Smooth muscle cell (in vitro differentiated cells): ENCODE data around the gene STAP2. TPM values are rescaled to one million over a fixed set of nuclear protein-coding genes. Genes with fewer than 3 reads are reported as not detected.

Experiments used
- DNase-seq: peaks from one replicate; lab custom pipeline; 2025; ENCODE audit not compliant: unreplicated experiment; lab: John Stamatoyannopoulos, UW
- H2AFZ ChIP-seq: fragments of 200-600 bp; sonication (generic); 2 replicates; pipeline ENCODE4 v1.6.0; 2016; ENCODE audit warnings: antibody characterized with exemption, low read depth, mild to moderate bottlenecking
- H3F3A ChIP-seq: fragments of 200-600 bp; sonication (generic); 2 replicates; pipeline ENCODE4 v1.6.0; 2017; ENCODE audit warnings: antibody characterized with exemption, low read depth
- H3K27ac ChIP-seq: fragments of 200-600 bp; sonication (generic); 2 replicates; pipeline ENCODE4 v1.5.1; 2016; ENCODE audit warnings: low read depth, mild to moderate bottlenecking
- H3K27me3 ChIP-seq: fragments of 200-600 bp; sonication (generic); 2 replicates; pipeline ENCODE4 v1.6.1; 2016; ENCODE audit warnings: low read depth, mild to moderate bottlenecking
- H3K36me3 ChIP-seq: fragments of 200-600 bp; sonication (generic); 2 replicates; pipeline ENCODE4 v1.5.1; 2016; ENCODE audit warnings: low read depth
- H3K4me1 ChIP-seq: fragments of 200-600 bp; sonication (generic); 2 replicates; pipeline ENCODE4 v1.5.1; 2016; ENCODE audit warnings: low read depth
- H3K4me2 ChIP-seq: fragments of 200-600 bp; sonication (generic); 2 replicates; pipeline ENCODE4 v1.6.0; 2016; ENCODE audit warnings: mild to moderate bottlenecking
- H3K4me3 ChIP-seq: fragments of 200-600 bp; sonication (generic); 2 replicates; pipeline ENCODE4 v1.5.1; 2016; ENCODE audit warnings: mild to moderate bottlenecking
- H3K79me2 ChIP-seq: fragments of 200-600 bp; sonication (generic); 2 replicates; pipeline ENCODE4 v1.6.0; 2016; ENCODE audit warnings: low read depth, mild to moderate bottlenecking
- H3K9ac ChIP-seq: fragments of 200-600 bp; sonication (generic); 2 replicates; pipeline ENCODE4 v1.6.0; 2016; ENCODE audit warnings: low read depth
- H3K9me3 ChIP-seq: fragments of 200-600 bp; sonication (generic); replicated peaks from 2 replicates; pipeline ENCODE4 v1.5.1; 2016; ENCODE audit warnings: low read depth
- H4K20me1 ChIP-seq: fragments of 200-600 bp; sonication (generic); 2 replicates; pipeline ENCODE4 v1.6.0; 2016; ENCODE audit warnings: low read depth
- WGBS: methylation state at CpG from one replicate; pipeline ENCODE4 v1.1.7; 2016; ENCODE audit warnings: low lambda C conversion rate; 5-methylcytosine and 5-hydroxymethylcytosine counted together
- polyA plus RNA-seq: library from polyadenylated mRNA; unstranded; fragments of >200 nt; fragmentation: Nextera tagmentation; extraction: Ambion mirVana; gene quantifications from 2 replicates; pipeline ENCODE4 v1.2.1, GENCODE V29; 2016
- total RNA-seq: library from RNA; depleted of rRNA; stranded (reverse); fragments of >200 nt; gene quantifications from 2 replicates; pipeline ENCODE4 v1.2.3, GENCODE V29; 2014
- TF ChIP-seq, protein P1 (sequence below): fragments of 200-600 bp; sonication (generic); IDR thresholded peaks from 2 replicates; pipeline ENCODE4 v1.5.1; 2017; ENCODE audit warnings: borderline replicate concordance, mild to moderate bottlenecking, antibody characterized with exemption; ENCODE audit not compliant: insufficient read depth, poor library complexity, severe bottlenecking

The STAP2 gene
- total and polyA plus RNA-seq, 2 experiments from 2014 or later, result 8.3 to 10.7 TPM

DNA sequence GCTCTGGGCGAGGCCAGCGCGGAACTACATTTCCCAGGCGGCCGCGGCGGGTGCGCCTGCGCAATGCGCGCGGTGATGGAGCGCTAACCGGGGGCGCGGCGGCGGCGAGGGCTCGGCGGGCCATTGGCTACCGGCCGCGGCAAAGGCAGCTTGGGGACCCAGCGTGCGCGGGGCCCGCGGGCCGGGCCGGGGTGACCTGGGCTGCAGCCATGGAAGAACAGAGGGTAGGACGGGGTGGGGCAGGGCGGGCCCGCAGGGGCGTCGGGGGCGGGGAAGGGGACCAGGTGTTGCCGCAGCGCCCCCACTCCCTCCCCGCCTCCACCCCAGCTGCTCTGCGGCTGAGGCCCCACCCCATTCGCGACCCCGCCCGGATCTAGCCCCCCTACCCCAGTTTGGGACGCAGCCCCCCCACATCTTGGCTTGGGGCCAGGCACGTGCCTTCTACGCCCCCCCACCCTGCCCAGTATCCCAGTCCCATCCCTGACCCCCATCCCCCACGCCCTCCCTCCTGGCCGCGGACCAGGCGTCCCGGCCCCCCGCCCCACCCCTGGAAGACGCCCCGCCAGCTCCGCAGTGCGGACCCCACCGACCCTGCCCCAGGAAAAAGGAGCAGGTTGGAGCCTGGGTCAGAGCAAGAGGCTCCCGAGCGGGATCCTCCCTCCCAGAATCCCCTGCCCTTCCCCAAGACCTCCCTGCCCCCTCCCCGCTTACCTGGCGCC, 33.9 kb downstream of the STAP2 start, which contains the start of gene FSD1:
TSS of gene FSD1 (plus strand) at position 61 of the 719 bp plus-strand sequence. CDS start at position 210, 149 bp downstream.
- H2AFZ ChIP-seq, result peak within 1 kb of the TSS; percentile 27
- peak within 1 kb of the TSS; percentile 48 for H3K4me3 ChIP-seq
- H3K27me3 ChIP-seq, result no peaks in the 10 kb centered on the region
- no peaks in the 10 kb centered on the region for H3F3A ChIP-seq
- no peak within 1 kb of the TSS for H3K27ac ChIP-seq
- H3K4me2 ChIP-seq, result peak within 1 kb of the TSS; percentile 60
- whole genome bisulfite sequencing, result under 1% methylated on average over 31 of the region's 63 CpGs
- no peak within 1 kb of the TSS for H3K9ac ChIP-seq
- H3K79me2 ChIP-seq, result no peaks in the 10 kb centered on the region
- TF ChIP-seq, protein P1, sequence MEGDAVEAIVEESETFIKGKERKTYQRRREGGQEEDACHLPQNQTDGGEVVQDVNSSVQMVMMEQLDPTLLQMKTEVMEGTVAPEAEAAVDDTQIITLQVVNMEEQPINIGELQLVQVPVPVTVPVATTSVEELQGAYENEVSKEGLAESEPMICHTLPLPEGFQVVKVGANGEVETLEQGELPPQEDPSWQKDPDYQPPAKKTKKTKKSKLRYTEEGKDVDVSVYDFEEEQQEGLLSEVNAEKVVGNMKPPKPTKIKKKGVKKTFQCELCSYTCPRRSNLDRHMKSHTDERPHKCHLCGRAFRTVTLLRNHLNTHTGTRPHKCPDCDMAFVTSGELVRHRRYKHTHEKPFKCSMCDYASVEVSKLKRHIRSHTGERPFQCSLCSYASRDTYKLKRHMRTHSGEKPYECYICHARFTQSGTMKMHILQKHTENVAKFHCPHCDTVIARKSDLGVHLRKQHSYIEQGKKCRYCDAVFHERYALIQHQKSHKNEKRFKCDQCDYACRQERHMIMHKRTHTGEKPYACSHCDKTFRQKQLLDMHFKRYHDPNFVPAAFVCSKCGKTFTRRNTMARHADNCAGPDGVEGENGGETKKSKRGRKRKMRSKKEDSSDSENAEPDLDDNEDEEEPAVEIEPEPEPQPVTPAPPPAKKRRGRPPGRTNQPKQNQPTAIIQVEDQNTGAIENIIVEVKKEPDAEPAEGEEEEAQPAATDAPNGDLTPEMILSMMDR, result no peak
- H3K9me3 ChIP-seq, result no peaks in the 10 kb centered on the region
- no peaks in the 10 kb centered on the region for H3K4me1 ChIP-seq
- no peaks in the 10 kb centered on the region for H3K36me3 ChIP-seq
- DNase-seq, result peak; percentile 2
- H4K20me1 ChIP-seq, result no peaks in the 10 kb centered on the region

- peak overlapping the region; percentile 27 for H2AFZ ChIP-seq
These were observed 34.6 kb downstream of the STAP2 start for GRCh38 chr19:4303819-4304537.

DNA sequence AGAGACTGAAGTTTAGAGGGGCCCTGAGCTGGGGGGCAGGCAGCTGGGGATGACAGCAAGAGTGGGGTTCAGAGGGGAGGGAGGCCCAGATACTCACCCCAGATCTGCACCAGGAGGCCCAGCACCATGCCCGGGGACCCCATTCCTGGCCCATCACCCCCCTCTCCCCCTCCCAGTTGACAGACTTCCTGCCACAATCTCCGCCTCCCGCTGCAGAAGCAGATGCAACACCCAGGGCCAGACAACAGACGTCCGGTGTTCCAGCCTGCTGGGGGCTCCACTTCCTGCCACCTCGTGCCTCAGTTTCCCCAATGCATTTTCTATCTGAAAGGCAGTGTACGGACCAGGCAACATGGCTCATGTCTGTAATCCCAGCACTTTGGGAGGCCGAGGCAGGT, 36.4 kb downstream of the STAP2 start, which contains the start of gene TMIGD2:
TSS of gene TMIGD2 (minus strand) at position 147 of the 398 bp plus-strand sequence. CDS start at position 143, 4 bp downstream.
- Histone ChIP-seq H3K36me3 (no peaks in the 10 kb centered on the region), H3K27me3 (no peaks in the 10 kb centered on the region), H3K4me2 (no peak within 1 kb of the TSS), H3K9ac (no peak within 1 kb of the TSS), H2AFZ (no peak within 1 kb of the TSS), H3K9me3 (no peaks in the 10 kb centered on the region), H3K27ac (no peak within 1 kb of the TSS), H4K20me1 (no peaks in the 10 kb centered on the region), H3K79me2 (no peaks in the 10 kb centered on the region), H3K4me1 (no peaks in the 10 kb centered on the region), H3F3A (no peaks in the 10 kb centered on the region), H3K4me3 (no peak within 1 kb of the TSS)
- no peak for DNase-seq
- WGBS, result 80% methylated on average over 8 of the region's 8 CpGs
- TF ChIP-seq, protein P1, result no peak

More at GRCh38 chr19:4303819-4304537, 34.6 kb downstream of the STAP2 start:
- Histone ChIP-seq H3K4me1 (no peaks in the 10 kb centered on the region), H3K79me2 (no peaks in the 10 kb centered on the region), H4K20me1 (no peaks in the 10 kb centered on the region), H3K27ac (no peak overlapping the region), H3K27me3 (no peaks in the 10 kb centered on the region), H3F3A (no peaks in the 10 kb centered on the region), H3K9me3 (no peaks in the 10 kb centered on the region), H3K36me3 (no peaks in the 10 kb centered on the region), H3K4me3 (peak overlapping the region; percentile 48), H3K9ac (no peak overlapping the region), H3K4me2 (peak overlapping the region; percentile 60)
- WGBS, result 61% methylated on average over 17 of the region's 18 CpGs
- DNase-seq, result no peak
- TF ChIP-seq, protein P1, result no peak
